Neural crest cell (in vitro differentiated cells): ENCODE data around the gene MINDY2. TPM values are rescaled to one million over a fixed set of nuclear protein-coding genes. Genes with fewer than 3 reads are reported as not detected.
A peak's percentile ranks its signal among the peaks of the same experiment; 100 is the strongest.
"Not testable (repeated sequence)": the region's sequence is repeated elsewhere in the genome, so short reads cannot be mapped to it uniquely, and the experiment has no call there.

ENCODE experiments used
- DNase-seq: peaks from one replicate; pipeline ENCODE4 v3.0.0; 2021; ENCODE audit warnings: low read depth, mixed read lengths, low spot score
- H3K27ac Mint-ChIP-seq: one replicate; pipeline ENCODE4 v1.8.0; 2021; ENCODE audit warnings: mild to moderate bottlenecking, mixed read lengths; ENCODE audit not compliant: unreplicated experiment
- H3K27me3 Mint-ChIP-seq: 2 replicates; pipeline ENCODE4 v1.8.0; 2021; ENCODE audit warnings: low read depth, mild to moderate bottlenecking, mixed read lengths
- H3K36me3 Mint-ChIP-seq: 2 replicates; pipeline ENCODE4 v1.8.0; 2021; ENCODE audit warnings: low read depth, mild to moderate bottlenecking, mixed read lengths
- H3K4me1 Mint-ChIP-seq: 2 replicates; pipeline ENCODE4 v1.8.0; 2021; ENCODE audit warnings: mixed read lengths
- H3K4me3 Mint-ChIP-seq: one replicate; pipeline ENCODE4 v1.8.0; 2021; ENCODE audit warnings: mild to moderate bottlenecking, mixed read lengths
- H3K9me3 Mint-ChIP-seq: 2 replicates; pipeline ENCODE4 v1.8.0; 2021; ENCODE audit warnings: mixed read lengths
- CTCF ChIP-seq: fragments of 200-600 bp; sonication (generic); conservative IDR thresholded peaks from 2 replicates; pipeline ENCODE4 v1.5.0; 2021; ENCODE audit warnings: antibody characterized with exemption, mild to moderate bottlenecking
- total RNA-seq: library from RNA; stranded (reverse); gene quantifications from 2 replicates; pipeline ENCODE4 v1.2.1, GENCODE V29; 2021

MINDY2 gene
- total RNA-seq, 1 donor from 2014 or later, result 14.3 TPM

GRCh38 chr15:58762731-58763130 is 8.4 kb upstream of the MINDY2 start:
- H3K4me1 Mint-ChIP-seq, result no peaks in the 10 kb centered on the region
- H3K27me3 Mint-ChIP-seq, result no peaks in the 10 kb centered on the region
- DNase-seq, result no peak
- H3K36me3 Mint-ChIP-seq, result peaks cover 4% of the 10 kb centered on the region
- peaks cover 3% of the 10 kb centered on the region for H3K9me3 Mint-ChIP-seq
- TF ChIP-seq CTCF, result no peak
- no peak overlapping the region for H3K27ac Mint-ChIP-seq
- no peak overlapping the region for H3K4me3 Mint-ChIP-seq

- Mint-ChIP-seq H3K27ac (no peak overlapping the region), H3K9me3 (peaks cover 3% of the 10 kb centered on the region), H3K4me1 (no peaks in the 10 kb centered on the region), H3K4me3 (no peak overlapping the region), H3K27me3 (no peaks in the 10 kb centered on the region), H3K36me3 (peaks cover 4% of the 10 kb centered on the region)
- TF ChIP-seq CTCF, result no peak
- DNase-seq, result no peak
Observed at GRCh38 chr15:58764468-58764867, 6.6 kb upstream of the MINDY2 start.

GRCh38 chr15:58766290-58766689 is 4.8 kb upstream of the MINDY2 start:
- Mint-ChIP-seq H3K4me1 (peaks cover 10% of the 10 kb centered on the region), H3K4me3 (no peak overlapping the region), H3K36me3 (peaks cover 4% of the 10 kb centered on the region), H3K27me3 (no peaks in the 10 kb centered on the region), H3K27ac (no peak overlapping the region), H3K9me3 (peaks cover 3% of the 10 kb centered on the region)
- TF ChIP-seq CTCF, result no peak
- DNase-seq, result no peak

- peak overlapping the region; percentile 19 for H3K4me3 Mint-ChIP-seq
- not testable (repeated sequence) for DNase-seq, H3K27ac Mint-ChIP-seq
Observed at GRCh38 chr15:58768601-58769004, 2.5 kb upstream of the MINDY2 start.

GRCh38 chr15:58770519-58770856 is 614 bp upstream of the MINDY2 start:
- DNase-seq, result no peak
- no peaks in the 10 kb centered on the region for H3K27me3 Mint-ChIP-seq
- H3K9me3 Mint-ChIP-seq, result no peaks in the 10 kb centered on the region
- peaks cover 10% of the 10 kb centered on the region for H3K4me1 Mint-ChIP-seq
- H3K36me3 Mint-ChIP-seq, result no peaks in the 10 kb centered on the region
- peak overlapping the region; percentile 93 for H3K27ac Mint-ChIP-seq
- TF ChIP-seq CTCF, result no peak
- H3K4me3 Mint-ChIP-seq, result no peak overlapping the region

More at GRCh38 chr15:58768601-58769004, 2.5 kb upstream of the MINDY2 start:
- not testable (repeated sequence) for H3K36me3 Mint-ChIP-seq, H3K27me3 Mint-ChIP-seq, H3K9me3 Mint-ChIP-seq
- H3K4me1 Mint-ChIP-seq, result peaks cover 10% of the 10 kb centered on the region

GRCh38 chr15:58771621-58772250 is 634 bp downstream of the MINDY2 start:
- Mint-ChIP-seq H3K27me3 (no peaks in the 10 kb centered on the region), H3K36me3 (no peaks in the 10 kb centered on the region), H3K9me3 (no peaks in the 10 kb centered on the region), H3K27ac (no peak overlapping the region), H3K4me3 (no peak overlapping the region), H3K4me1 (peaks cover 10% of the 10 kb centered on the region)
- DNase-seq, result peak; percentile 24
- no peak for TF ChIP-seq CTCF
